ENCODE results near the gene DNPEP.
"Not testable (repeated sequence)": the region's sequence is repeated elsewhere in the genome, so short reads cannot be mapped to it uniquely, and the experiment has no call there.

The DNPEP gene

GRCh38 chr2:219398721-219399363 lies 11.1 kb upstream of the DNPEP start:
- DNase-seq: no peak

GRCh38 chr2:219396863-219397457 lies 9.2 kb upstream of the DNPEP start:
- DNase-seq: no peak

GRCh38 chr2:219395609-219396008 lies 7.9 kb upstream of the DNPEP start:
- no peak for DNase-seq

- not testable (repeated sequence) for DNase-seq
These were observed 7.3 kb upstream of the DNPEP start for GRCh38 chr2:219395056-219395455.

- no peak for DNase-seq
These were observed 5.0 kb upstream of the DNPEP start for GRCh38 chr2:219392754-219393153.

GRCh38 chr2:219388907-219389156 lies 1.1 kb upstream of the DNPEP start:
- DNase-seq: no peak

GRCh38 chr2:219388121-219388906 lies 602 bp upstream of the DNPEP start:
- DNase-seq: peak; percentile 60

GRCh38 chr2:219386532-219387280 lies 1.0 kb downstream of the DNPEP start:
- DNase-seq: no peak

- DNase-seq: no peak
These were observed 1.7 kb downstream of the DNPEP start for GRCh38 chr2:219385958-219386520.

GRCh38 chr2:219384859-219385258 lies 2.9 kb downstream of the DNPEP start:
- DNase-seq: no peak

GRCh38 chr2:219384083-219384713 lies 3.5 kb downstream of the DNPEP start:
- DNase-seq: no peak

- no peak for DNase-seq
These were observed 6.3 kb downstream of the DNPEP start for GRCh38 chr2:219381448-219381847.

GRCh38 chr2:219380926-219381325 lies 6.8 kb downstream of the DNPEP start:
- DNase-seq: no peak

GRCh38 chr2:219378163-219378851 lies 9.4 kb downstream of the DNPEP start:
- DNase-seq: no peak

GRCh38 chr2:219369447-219369861 lies 18.3 kb downstream of the DNPEP start:
- no peak for DNase-seq

GRCh38 chr2:219368690-219369191 lies 19.0 kb downstream of the DNPEP start:
- DNase-seq: no peak

GRCh38 chr2:219362524-219363164 lies 25.1 kb downstream of the DNPEP start:
- DNase-seq: peak; percentile 51

GRCh38 chr2:219362072-219362471 lies 25.6 kb downstream of the DNPEP start:
- no peak for DNase-seq

- DNase-seq: no peak
These were observed 29.3 kb downstream of the DNPEP start for GRCh38 chr2:219358170-219359075.

- DNase-seq: no peak
These were observed 30.9 kb downstream of the DNPEP start for GRCh38 chr2:219356834-219357233.
